H9 (cell line): ENCODE measurements around the gene PHLDA2. TPM values are rescaled to one million over a fixed set of nuclear protein-coding genes. Genes with fewer than 3 reads are reported as not detected.

Source experiments
- DNase-seq: peaks from one replicate; pipeline ENCODE4 v3.0.0-alpha.2; 2017
- H2AFZ ChIP-seq: one replicate; pipeline ENCODE4 v1.6.1; 2013; ENCODE audit warnings: mild to moderate bottlenecking, low read length, control low read depth, moderate library complexity
- H2AK5ac ChIP-seq: 2 replicates; pipeline ENCODE4 v1.6.1; 2013; ENCODE audit warnings: low read length, control low read depth, mixed read lengths; ENCODE audit not compliant: insufficient read length
- H2BK120ac ChIP-seq: one replicate; pipeline ENCODE4 v1.6.1; 2013; ENCODE audit warnings: low read depth, mild to moderate bottlenecking, low read length, control low read depth, inconsistent platforms; ENCODE audit not compliant: poor library complexity, severe bottlenecking
- H2BK12ac ChIP-seq: 2 replicates; pipeline ENCODE4 v1.6.1; 2013; ENCODE audit warnings: low read length, control low read depth, mixed read lengths, low read depth; ENCODE audit not compliant: insufficient read length
- H2BK15ac ChIP-seq: 2 replicates; pipeline ENCODE4 v1.6.1; 2013; ENCODE audit warnings: low read depth, low read length, control low read depth
- H2BK20ac ChIP-seq: one replicate; pipeline ENCODE4 v1.6.1; 2013; ENCODE audit warnings: low read depth, mild to moderate bottlenecking, low read length, control low read depth, inconsistent platforms; ENCODE audit not compliant: poor library complexity, severe bottlenecking
- H2BK5ac ChIP-seq: 2 replicates; pipeline ENCODE4 v1.6.1; 2013; ENCODE audit warnings: low read length, control low read depth, mixed read lengths; ENCODE audit not compliant: insufficient read length
- H3K14ac ChIP-seq: 2 replicates; pipeline ENCODE4 v1.6.1; 2013; ENCODE audit warnings: low read length, control low read depth; ENCODE audit not compliant: insufficient read depth
- H3K18ac ChIP-seq: 2 replicates; pipeline ENCODE4 v1.6.1; 2013; ENCODE audit warnings: low read depth, mild to moderate bottlenecking, mixed read lengths, low read length, control low read depth; ENCODE audit not compliant: insufficient read length
- H3K23ac ChIP-seq: 2 replicates; pipeline ENCODE4 v1.6.1; 2013; ENCODE audit warnings: low read length, control low read depth, mixed read lengths, low read depth; ENCODE audit not compliant: insufficient read length
- H3K23me2 ChIP-seq: 2 replicates; pipeline ENCODE4 v1.6.1; 2013; ENCODE audit warnings: low read depth, mild to moderate bottlenecking, mixed read lengths, low read length, control low read depth; ENCODE audit not compliant: insufficient read length, poor library complexity, severe bottlenecking
- H3K27ac ChIP-seq: 2 replicates; pipeline ENCODE4 v1.5.1; 2013; ENCODE audit warnings: low read length, control low read depth, mixed read lengths, low read depth; ENCODE audit not compliant: insufficient read length
- H3K27me3 ChIP-seq: 2 replicates; pipeline ENCODE4 v1.6.1; 2013; ENCODE audit warnings: low read length, control low read depth, inconsistent platforms; ENCODE audit not compliant: insufficient read depth
- H3K4ac ChIP-seq: 2 replicates; pipeline ENCODE4 v1.6.1; 2013; ENCODE audit warnings: low read depth, mild to moderate bottlenecking, control low read depth, inconsistent platforms, low read length, moderate library complexity
- H3K4me1 ChIP-seq: 2 replicates; pipeline ENCODE4 v1.6.1; 2013; ENCODE audit warnings: low read length, control low read depth, inconsistent platforms; ENCODE audit not compliant: insufficient read depth
- H3K4me2 ChIP-seq: 2 replicates; pipeline ENCODE4 v1.6.1; 2013; ENCODE audit warnings: low read length, control low read depth, mixed read lengths; ENCODE audit not compliant: insufficient read length, insufficient read depth
- H3K56ac ChIP-seq: 2 replicates; pipeline ENCODE4 v1.6.1; 2013; ENCODE audit warnings: low read depth, mild to moderate bottlenecking, mixed read lengths, low read length, control low read depth; ENCODE audit not compliant: insufficient read length
- H3K79me1 ChIP-seq: 2 replicates; pipeline ENCODE4 v1.6.1; 2013; ENCODE audit warnings: low read depth, mild to moderate bottlenecking, moderate library complexity, low read length, control low read depth, inconsistent platforms; ENCODE audit not compliant: insufficient read depth, poor library complexity, severe bottlenecking
- H3K79me2 ChIP-seq: 2 replicates; pipeline ENCODE4 v1.6.1; 2013; ENCODE audit warnings: low read length, control low read depth, inconsistent platforms; ENCODE audit not compliant: insufficient read depth
- H3K9ac ChIP-seq: 2 replicates; pipeline ENCODE4 v1.6.1; 2013; ENCODE audit warnings: low read length, control low read depth, mixed read lengths; ENCODE audit not compliant: insufficient read length; ENCODE audit errors: extremely low read depth
- H3K9me3 ChIP-seq: one replicate; pipeline ENCODE4 v1.6.1; 2013; ENCODE audit warnings: low read depth, low read length, inconsistent platforms; ENCODE audit not compliant: control insufficient read depth
- H3T11ph ChIP-seq: one replicate; pipeline ENCODE4 v1.6.1; 2013; ENCODE audit warnings: mild to moderate bottlenecking, low read length, control low read depth, inconsistent platforms
- H4K20me1 ChIP-seq: one replicate; pipeline ENCODE4 v1.6.1; 2013; ENCODE audit not compliant: control insufficient read depth, insufficient read length, insufficient read depth
- H4K5ac ChIP-seq: 2 replicates; pipeline ENCODE4 v1.6.1; 2013; ENCODE audit warnings: low read depth, mild to moderate bottlenecking, mixed read lengths, low read length, control low read depth; ENCODE audit not compliant: insufficient read length
- H4K8ac ChIP-seq: replicated peaks from 2 replicates; pipeline ENCODE4 v1.6.1; 2013; ENCODE audit warnings: low read length, control low read depth, mixed read lengths, low read depth; ENCODE audit not compliant: insufficient read length
- H4K91ac ChIP-seq: 2 replicates; pipeline ENCODE4 v1.6.1; 2013; ENCODE audit warnings: low read depth, mild to moderate bottlenecking, moderate library complexity, mixed read lengths, low read length, control low read depth; ENCODE audit not compliant: insufficient read length
- H3K27ac Mint-ChIP-seq, 3 experiments: 2 replicates in 2 of 3; 3 replicates in 1 of 3; pipeline ENCODE4 v1.8.0; 2020 to 2021; ENCODE audit warnings: mixed read lengths in 3 of 3, mild to moderate bottlenecking in 1 of 3, moderate library complexity in 1 of 3
- H3K27me3 Mint-ChIP-seq: 2 replicates; pipeline ENCODE4 v1.8.0; 2021; ENCODE audit warnings: low read depth, mild to moderate bottlenecking, moderate library complexity, mixed read lengths
- H3K36me3 Mint-ChIP-seq, 3 experiments: 2 replicates in 2 of 3; 3 replicates in 1 of 3; pipeline ENCODE4 v1.8.0; 2020 to 2021; ENCODE audit warnings: low read depth in 3 of 3, mixed read lengths in 3 of 3; ENCODE audit not compliant: insufficient read depth in 1 of 3
- H3K4me1 Mint-ChIP-seq, 2 experiments: 2 replicates each; pipeline ENCODE4 v1.8.0; 2020; ENCODE audit warnings: mixed read lengths in 2 of 2
- H3K4me3 Mint-ChIP-seq, 2 experiments: 2 replicates in 1 of 2; 3 replicates in 1 of 2; pipeline ENCODE4 v1.8.0; 2020 to 2021; ENCODE audit warnings: mild to moderate bottlenecking in 2 of 2, mixed read lengths in 2 of 2, moderate library complexity in 1 of 2
- H3K9me3 Mint-ChIP-seq, 2 experiments: 2 replicates in 1 of 2; 3 replicates in 1 of 2; pipeline ENCODE4 v1.8.0; 2020; ENCODE audit warnings: mild to moderate bottlenecking in 2 of 2, mixed read lengths in 2 of 2, moderate library complexity in 1 of 2
- CTCF ChIP-seq: fragments of 200-600 bp; sonication (generic); conservative IDR thresholded peaks from 3 replicates; pipeline ENCODE4 v1.8.0; 2021; ENCODE audit warnings: antibody characterized with exemption, mild to moderate bottlenecking
- WGBS: extraction: QIAGEN DNeasy Blood & Tissue Kit; methylation state at CpG from one replicate; pipeline ENCODE4 v1.1.7; 2013; ENCODE audit warnings: missing lambda C conversion rate, low lambda C conversion rate, mixed read lengths; ENCODE audit not compliant: insufficient read length; ENCODE audit errors: extremely low coverage; 5-methylcytosine and 5-hydroxymethylcytosine counted together
- total RNA-seq: library from RNA; stranded (reverse); gene quantifications from 2 replicates; pipeline ENCODE4 v1.2.1, GENCODE V29; 2021

The PHLDA2 gene
- total RNA-seq, 1 experiment from 2014 or later, result 42.8 TPM

- peak; percentile 75 for DNase-seq
- no peak overlapping the region for H4K5ac ChIP-seq
- Mint-ChIP-seq H3K27me3 (peaks cover 43% of the 10 kb centered on the region), H3K4me3 (peak overlapping the region; percentile 61 to 80), H3K27ac (no peak overlapping the region), H3K4me1 (peaks cover 6 to 8% of the 10 kb centered on the region in 2 experiments), H3K9me3 (peaks cover 0 to 2% of the 10 kb centered on the region in 2 experiments; a peak in 3 of 5 replicates), H3K36me3 (peaks cover 0 to 5% (median 2%) of the 10 kb centered on the region in 3 experiments; a peak in 1 of 7 replicates)
- no peak overlapping the region for H2BK5ac ChIP-seq
- H3K79me2 ChIP-seq, result no peaks in the 10 kb centered on the region
- no peak overlapping the region for H2AK5ac ChIP-seq
- no peak overlapping the region for H2AFZ ChIP-seq
- peak overlapping the region; percentile 66 for H3K4me2 ChIP-seq
- peak overlapping the region; percentile 73 for H3K14ac ChIP-seq
- no peak overlapping the region for H3K23ac ChIP-seq
- H3K18ac ChIP-seq, result peak overlapping the region; percentile 70
- H3K79me1 ChIP-seq, result no peaks in the 10 kb centered on the region
- H2BK120ac ChIP-seq, result no peak overlapping the region
- peak overlapping the region; percentile 25 for H3K9ac ChIP-seq
- no CpG with 5 or more reads among the region's 47 CpGs for WGBS
- no peak overlapping the region for H3K4ac ChIP-seq
- H4K91ac ChIP-seq, result no peak overlapping the region
- H3K56ac ChIP-seq, result no peak overlapping the region
- H3K27ac ChIP-seq, result no peak overlapping the region
- no peaks in the 10 kb centered on the region for H4K20me1 ChIP-seq
- no peaks in the 10 kb centered on the region for H3K4me1 ChIP-seq
- H3K27me3 ChIP-seq, result peaks cover 18% of the 10 kb centered on the region; the same call in 1 of the 2 replicates
- no peaks in the 10 kb centered on the region for H3K9me3 ChIP-seq
- no peak overlapping the region for H4K8ac ChIP-seq
- no peak for TF ChIP-seq CTCF
- H3T11ph ChIP-seq, result no peak overlapping the region
- no peak overlapping the region for H2BK20ac ChIP-seq
- no peak overlapping the region for H2BK15ac ChIP-seq
- peaks cover 10% of the 10 kb centered on the region for H3K23me2 ChIP-seq
- no peak overlapping the region for H2BK12ac ChIP-seq
Measured at GRCh38 chr11:2929950-2930703, 907 bp upstream of the PHLDA2 start.
